NCI-H2029 treated with DMSO at 0.1 percent for 48 hours (cell line): ENCODE measurements around the gene VAV2.

ENCODE experiments used
- DNase-seq: peaks from one replicate; lab custom pipeline; 2025; lab: John Stamatoyannopoulos, UW

VAV2 gene

GRCh38 chr9:133725886-133726285 is 266.2 kb downstream of the VAV2 start:
- no peak for DNase-seq

GRCh38 chr9:133718563-133719315 is 273.4 kb downstream of the VAV2 start:
- no peak for DNase-seq

GRCh38 chr9:133717113-133718031 is 274.8 kb downstream of the VAV2 start:
- no peak for DNase-seq

GRCh38 chr9:133716564-133717112 is 275.5 kb downstream of the VAV2 start:
- DNase-seq = no peak

GRCh38 chr9:133715866-133716563 is 276.1 kb downstream of the VAV2 start:
- DNase-seq = no peak

GRCh38 chr9:133715295-133715865 is 276.7 kb downstream of the VAV2 start:
- DNase-seq = no peak

- DNase-seq = no peak
Measured at GRCh38 chr9:133714606-133715294, 277.4 kb downstream of the VAV2 start.

GRCh38 chr9:133713960-133714495 is 278.1 kb downstream of the VAV2 start:
- DNase-seq = no peak

GRCh38 chr9:133713150-133713959 is 278.8 kb downstream of the VAV2 start:
- DNase-seq = no peak

- DNase-seq = no peak
Measured at GRCh38 chr9:133712221-133713100, 279.7 kb downstream of the VAV2 start.
